Nephron progenitor cell (in vitro differentiated cells): ENCODE results near the gene SRSF4.
"Not testable (repeated sequence)": the region's sequence is repeated elsewhere in the genome, so short reads cannot be mapped to it uniquely, and the experiment has no call there.

Experiments
- DNase-seq: peaks from one replicate; pipeline ENCODE4 v3.0.0; 2021
- H3K27ac Mint-ChIP-seq: 2 replicates; pipeline ENCODE4 v1.8.0; 2021; ENCODE audit warnings: mild to moderate bottlenecking, moderate library complexity, mixed read lengths
- H3K27me3 Mint-ChIP-seq: 2 replicates; pipeline ENCODE4 v1.8.0; 2021; ENCODE audit warnings: mild to moderate bottlenecking, low read depth, mixed read lengths; ENCODE audit not compliant: poor library complexity
- H3K36me3 Mint-ChIP-seq: 2 replicates; pipeline ENCODE4 v1.8.0; 2021; ENCODE audit warnings: low read depth, mixed read lengths
- H3K4me1 Mint-ChIP-seq: 2 replicates; pipeline ENCODE4 v1.8.0; 2021; ENCODE audit warnings: mixed read lengths
- H3K4me3 Mint-ChIP-seq: 2 replicates; pipeline ENCODE4 v1.8.0; 2021; ENCODE audit warnings: mild to moderate bottlenecking, moderate library complexity, mixed read lengths
- H3K9me3 Mint-ChIP-seq: 2 replicates; pipeline ENCODE4 v1.8.0; 2021; ENCODE audit warnings: mild to moderate bottlenecking, moderate library complexity, mixed read lengths
- TF ChIP-seq, protein P1 (sequence below): fragments of 200-600 bp; sonication (generic); IDR thresholded peaks from 2 replicates; pipeline ENCODE4 v1.5.0; 2021; ENCODE audit warnings: antibody characterized with exemption

The SRSF4 gene

DNA sequence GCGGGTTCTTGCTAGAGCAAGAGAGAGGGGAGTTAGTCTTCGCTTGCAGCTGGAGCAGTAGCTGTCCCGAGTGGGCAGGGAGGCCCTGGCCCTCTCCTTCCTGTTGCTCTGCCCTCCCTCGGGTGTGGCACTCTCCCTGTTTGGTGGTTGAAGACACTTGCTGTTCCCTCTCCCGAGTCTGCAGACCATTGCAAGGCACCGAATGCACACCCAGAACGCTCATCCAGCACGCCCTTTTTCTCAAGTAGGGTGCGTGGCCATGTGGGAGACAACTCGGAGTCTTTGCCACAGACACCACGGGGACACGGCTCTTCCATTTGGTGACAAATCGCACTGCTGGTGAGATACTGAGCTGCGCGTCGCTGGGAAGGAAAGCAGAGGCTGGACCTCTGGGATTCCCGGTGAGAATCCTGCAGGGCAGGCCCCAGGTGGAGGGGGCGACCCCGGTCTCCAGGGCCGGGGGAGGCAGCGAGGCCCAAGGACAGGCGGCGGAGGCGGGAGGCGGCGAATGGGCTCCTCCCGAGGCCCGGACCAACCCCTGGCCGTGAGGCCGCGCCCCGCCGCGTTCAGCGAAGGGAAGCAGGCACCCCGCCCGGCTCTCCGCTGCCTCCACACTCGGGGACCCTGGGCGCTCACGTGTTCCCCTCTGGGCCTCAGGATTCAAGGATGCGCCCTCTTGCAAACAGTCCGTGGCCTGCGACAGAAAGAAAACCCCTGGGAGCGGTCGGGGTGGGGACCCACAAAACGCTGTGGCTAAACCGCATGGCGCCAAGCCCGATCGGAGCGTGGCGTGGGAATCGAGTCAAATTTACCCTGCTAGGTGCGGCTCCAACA lies 47.6 kb downstream of the SRSF4 start:
- Mint-ChIP-seq H3K9me3 (peaks cover 7% of the 10 kb centered on the region), H3K27me3 (peaks cover 15% of the 10 kb centered on the region), H3K4me1 (peaks cover 36% of the 10 kb centered on the region), H3K36me3 (no peaks in the 10 kb centered on the region), H3K27ac (no peak overlapping the region), H3K4me3 (no peak overlapping the region)
- TF ChIP-seq, protein P1, sequence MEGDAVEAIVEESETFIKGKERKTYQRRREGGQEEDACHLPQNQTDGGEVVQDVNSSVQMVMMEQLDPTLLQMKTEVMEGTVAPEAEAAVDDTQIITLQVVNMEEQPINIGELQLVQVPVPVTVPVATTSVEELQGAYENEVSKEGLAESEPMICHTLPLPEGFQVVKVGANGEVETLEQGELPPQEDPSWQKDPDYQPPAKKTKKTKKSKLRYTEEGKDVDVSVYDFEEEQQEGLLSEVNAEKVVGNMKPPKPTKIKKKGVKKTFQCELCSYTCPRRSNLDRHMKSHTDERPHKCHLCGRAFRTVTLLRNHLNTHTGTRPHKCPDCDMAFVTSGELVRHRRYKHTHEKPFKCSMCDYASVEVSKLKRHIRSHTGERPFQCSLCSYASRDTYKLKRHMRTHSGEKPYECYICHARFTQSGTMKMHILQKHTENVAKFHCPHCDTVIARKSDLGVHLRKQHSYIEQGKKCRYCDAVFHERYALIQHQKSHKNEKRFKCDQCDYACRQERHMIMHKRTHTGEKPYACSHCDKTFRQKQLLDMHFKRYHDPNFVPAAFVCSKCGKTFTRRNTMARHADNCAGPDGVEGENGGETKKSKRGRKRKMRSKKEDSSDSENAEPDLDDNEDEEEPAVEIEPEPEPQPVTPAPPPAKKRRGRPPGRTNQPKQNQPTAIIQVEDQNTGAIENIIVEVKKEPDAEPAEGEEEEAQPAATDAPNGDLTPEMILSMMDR = no peak
- no peak for DNase-seq

DNA sequence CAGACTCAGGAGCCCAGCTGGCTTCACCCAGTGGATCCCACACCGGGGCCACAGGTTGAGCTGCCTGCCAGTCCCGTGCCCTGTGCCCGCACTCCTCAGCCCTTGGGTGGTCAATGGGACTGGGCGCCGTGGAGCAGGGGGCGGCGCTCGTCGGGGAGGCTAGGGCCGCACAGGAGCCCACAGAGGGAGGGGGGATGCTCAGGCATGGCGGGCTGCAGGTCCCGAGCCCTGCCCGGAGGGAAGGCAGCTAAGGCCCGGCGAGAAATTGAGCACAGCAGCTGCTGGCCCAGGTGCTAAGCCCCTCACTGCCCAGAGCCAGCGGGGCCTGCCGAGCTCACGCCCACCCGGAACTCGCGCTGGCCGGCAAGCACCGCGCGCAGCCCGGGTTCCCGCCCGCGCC lies 50.6 kb downstream of the SRSF4 start:
- H3K27ac Mint-ChIP-seq, H3K9me3 Mint-ChIP-seq, DNase-seq, H3K4me3 Mint-ChIP-seq, H3K36me3 Mint-ChIP-seq: not testable (repeated sequence)
- peaks cover 36% of the 10 kb centered on the region for H3K4me1 Mint-ChIP-seq
- H3K27me3 Mint-ChIP-seq = peaks cover 21% of the 10 kb centered on the region

DNA sequence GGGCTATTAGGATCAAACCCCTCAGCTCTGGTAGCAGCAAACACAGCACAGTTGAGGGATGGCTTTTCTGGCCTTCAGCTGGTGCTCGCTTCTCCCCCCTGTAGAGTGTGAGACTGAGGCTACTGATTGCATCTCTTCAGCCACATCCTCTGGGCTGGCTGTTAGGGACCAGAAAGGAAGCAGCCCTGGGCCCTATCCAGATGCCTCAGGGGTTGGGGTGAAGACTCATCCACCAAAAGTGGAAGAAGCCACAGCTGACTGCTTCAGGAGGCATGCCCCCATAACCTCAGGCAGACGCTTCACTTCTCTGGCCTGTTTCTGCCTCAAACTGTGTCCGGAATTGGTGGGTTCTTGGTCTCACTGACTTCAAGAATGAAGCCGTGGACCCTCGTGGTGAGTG lies 51.8 kb downstream of the SRSF4 start:
- H3K9me3 Mint-ChIP-seq = no peaks in the 10 kb centered on the region
- no peak overlapping the region for H3K27ac Mint-ChIP-seq
- H3K4me1 Mint-ChIP-seq = peaks cover 34% of the 10 kb centered on the region
- H3K36me3 Mint-ChIP-seq = no peaks in the 10 kb centered on the region
- DNase-seq = no peak
- no peak overlapping the region for H3K4me3 Mint-ChIP-seq
- peaks cover 19% of the 10 kb centered on the region for H3K27me3 Mint-ChIP-seq
- TF ChIP-seq, protein P1 = no peak

DNA sequence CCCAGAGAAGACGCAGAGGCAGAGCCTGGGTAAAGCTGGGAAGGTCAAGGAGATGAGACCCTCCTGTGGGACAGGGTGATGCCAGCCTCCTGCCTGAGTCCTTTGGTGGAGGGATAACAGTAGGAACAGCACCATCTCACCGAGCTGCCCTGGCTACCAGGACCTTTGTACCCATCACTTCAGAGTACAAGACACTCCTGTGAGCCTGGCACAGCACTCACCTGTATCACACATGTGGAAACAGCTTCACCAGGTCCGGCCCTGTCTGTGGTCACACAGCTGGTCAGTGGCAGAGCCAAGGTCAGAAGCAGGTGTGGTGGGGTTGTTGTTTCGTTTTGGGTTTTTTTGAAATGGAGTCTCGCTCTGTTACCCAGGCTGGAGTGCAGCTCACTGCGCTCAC lies 53.0 kb downstream of the SRSF4 start:
- Mint-ChIP-seq H3K27ac (no peak overlapping the region), H3K4me1 (peaks cover 28% of the 10 kb centered on the region), H3K4me3 (no peak overlapping the region), H3K36me3 (no peaks in the 10 kb centered on the region), H3K9me3 (no peaks in the 10 kb centered on the region), H3K27me3 (peaks cover 23% of the 10 kb centered on the region)
- TF ChIP-seq, protein P1 = no peak
- DNase-seq = no peak

DNA sequence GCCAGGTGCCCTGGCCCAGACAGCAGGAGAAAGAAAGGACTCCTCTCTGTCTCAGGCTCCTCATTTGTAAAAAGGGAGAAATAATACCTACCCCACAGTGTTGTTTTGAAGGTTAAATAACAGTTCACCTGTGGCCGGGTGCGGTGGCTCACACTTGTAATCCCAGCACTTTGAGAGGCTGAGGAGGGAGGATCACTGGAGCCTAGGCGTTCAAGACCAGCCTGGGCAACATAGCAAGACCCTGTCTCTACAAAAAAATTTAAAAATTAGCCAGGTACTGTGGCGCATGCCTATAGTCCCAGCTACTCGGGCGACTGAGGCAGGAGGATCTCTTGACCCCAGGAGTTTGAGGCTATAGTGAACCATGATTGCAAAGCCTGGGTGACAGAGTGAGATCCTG lies 55.5 kb downstream of the SRSF4 start:
- peak overlapping the region; percentile 76 for H3K4me3 Mint-ChIP-seq
- H3K36me3 Mint-ChIP-seq = no peaks in the 10 kb centered on the region

DNA sequence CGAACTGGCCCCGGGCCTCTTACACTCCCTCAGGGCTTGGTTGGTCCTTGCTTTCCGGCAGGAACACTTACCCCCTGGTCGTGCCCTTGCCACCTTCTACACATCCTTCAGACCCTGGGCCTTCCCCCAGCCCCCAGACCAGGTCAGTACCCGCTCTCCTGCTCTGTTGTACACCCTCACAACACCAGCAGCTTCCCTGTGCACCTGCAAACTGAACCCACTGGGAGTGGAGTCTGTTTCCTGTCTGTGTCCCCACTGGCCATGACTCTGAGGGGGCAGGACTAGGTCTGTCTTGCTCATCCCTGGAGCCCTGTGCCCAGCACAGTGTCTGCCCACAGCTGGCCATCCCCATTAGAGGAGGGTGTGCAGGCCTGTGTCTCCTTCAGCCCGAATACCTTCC lies 55.9 kb downstream of the SRSF4 start:
- no peaks in the 10 kb centered on the region for H3K9me3 Mint-ChIP-seq
- H3K4me3 Mint-ChIP-seq = peak overlapping the region; percentile 76
- peaks cover 22% of the 10 kb centered on the region for H3K4me1 Mint-ChIP-seq
- no peak for DNase-seq
- H3K36me3 Mint-ChIP-seq = no peaks in the 10 kb centered on the region
- TF ChIP-seq, protein P1 = no peak
- H3K27ac Mint-ChIP-seq = peak overlapping the region; percentile 40
- H3K27me3 Mint-ChIP-seq = peaks cover 42% of the 10 kb centered on the region

More for the DNA sequence above, 55.5 kb downstream of the SRSF4 start:
- TF ChIP-seq, protein P1 = no peak
- Mint-ChIP-seq H3K9me3 (no peaks in the 10 kb centered on the region), H3K27ac (no peak overlapping the region), H3K4me1 (peaks cover 22% of the 10 kb centered on the region), H3K27me3 (peaks cover 38% of the 10 kb centered on the region)
- DNase-seq = no peak
